CD14-positive monocyte (primary cell): Measurements from ENCODE around the gene DCTN1. TPM values are rescaled to one million over a fixed set of nuclear protein-coding genes. Genes with fewer than 3 reads are reported as not detected.

Experiments
- DNase-seq, 3 donors: peaks; one replicate each; pipeline ENCODE4 v3.0.0-alpha.2; 2011 to 2022
- H2AFZ ChIP-seq: 2 replicates; pipeline ENCODE4 v1.6.0; 2012; ENCODE audit warnings: mild to moderate bottlenecking, low read depth, low read length, inconsistent platforms; ENCODE audit not compliant: insufficient read depth, poor library complexity, severe bottlenecking
- H3K27ac ChIP-seq, 2 donors: 1 replicate in 1 of 2; 2 replicates in 1 of 2; pipeline ENCODE4 v1.5.1; 2012 to 2013; ENCODE audit warnings: low read length in 2 of 2, control low read depth in 1 of 2, inconsistent platforms in 1 of 2, low read depth in 1 of 2, mild to moderate bottlenecking in 1 of 2
- H3K27me3 ChIP-seq, 2 donors: one replicate each; pipeline versions ENCODE4 v1.6.0 to v1.6.1; 2011 to 2013; ENCODE audit warnings: low read length in 2 of 2; ENCODE audit not compliant: control insufficient read depth in 2 of 2, insufficient read depth in 2 of 2
- H3K36me3 ChIP-seq, 2 donors: replicated peaks in 1 of 2; 1 replicate in 1 of 2; 2 replicates in 1 of 2; pipeline versions ENCODE4 v1.5.1 to v1.6.1; 2012 to 2013; ENCODE audit warnings: low read length in 2 of 2, control low read depth in 1 of 2, inconsistent platforms in 1 of 2, mild to moderate bottlenecking in 1 of 2; ENCODE audit not compliant: insufficient read depth in 2 of 2, control insufficient read depth in 1 of 2
- H3K4me1 ChIP-seq, 2 donors: 1 replicate in 1 of 2; 2 replicates in 1 of 2; pipeline versions ENCODE4 v1.5.1 to v1.6.1; 2012 to 2013; ENCODE audit warnings: low read length in 2 of 2, control low read depth in 1 of 2, inconsistent platforms in 1 of 2, mild to moderate bottlenecking in 1 of 2, moderate library complexity in 1 of 2; ENCODE audit not compliant: insufficient read depth in 2 of 2, control insufficient read depth in 1 of 2
- H3K4me2 ChIP-seq: replicated peaks from 2 replicates; pipeline ENCODE3; 2012; ENCODE audit warnings: low read length, moderate library complexity, mild to moderate bottlenecking; ENCODE audit not compliant: poor library complexity, severe bottlenecking; ENCODE audit errors: extremely low read depth
- H3K4me3 ChIP-seq, 3 experiments: fragments of 200-600 bp in 1 of 3; sonication (generic) in 1 of 3; replicated peaks in 1 of 3; 1 replicate in 2 of 3; 2 replicates in 1 of 3; pipeline ENCODE4 v1.5.1; 2011 to 2013; ENCODE audit warnings: low read length in 3 of 3, mild to moderate bottlenecking in 3 of 3, control low read depth in 2 of 3, low read depth in 2 of 3, inconsistent platforms in 1 of 3, moderate library complexity in 1 of 3
- H3K79me2 ChIP-seq: 2 replicates; pipeline ENCODE4 v1.6.0; 2012; ENCODE audit warnings: mild to moderate bottlenecking, control low read depth, inconsistent platforms, low read length, moderate library complexity; ENCODE audit not compliant: insufficient read depth
- H3K9ac ChIP-seq: 2 replicates; pipeline ENCODE4 v1.6.0; 2017; ENCODE audit warnings: low read length, mild to moderate bottlenecking; ENCODE audit not compliant: insufficient read depth, poor library complexity, severe bottlenecking
- H3K9me3 ChIP-seq, 2 donors: replicated peaks in 1 of 2; 1 replicate in 1 of 2; 2 replicates in 1 of 2; pipeline versions ENCODE4 v1.5.1 to v1.6.1; 2012 to 2013; ENCODE audit warnings: low read length in 2 of 2, control low read depth in 1 of 2; ENCODE audit not compliant: control insufficient read depth in 1 of 2, insufficient read depth in 1 of 2
- H4K20me1 ChIP-seq: 2 replicates; pipeline ENCODE4 v1.6.0; 2012; ENCODE audit warnings: mild to moderate bottlenecking, low read length, control low read depth, moderate library complexity; ENCODE audit not compliant: insufficient read depth
- H3K27ac Mint-ChIP-seq, 7 donors: one replicate each; pipeline ENCODE4 v1.8.0; 2020; ENCODE audit warnings: mild to moderate bottlenecking in 7 of 7, mixed read lengths in 7 of 7, moderate library complexity in 6 of 7, inconsistent platforms in 2 of 7
- H3K27me3 Mint-ChIP-seq, 3 donors: one replicate each; pipeline ENCODE4 v1.8.0; 2021 to 2022; ENCODE audit warnings: low read depth in 3 of 3, mild to moderate bottlenecking in 3 of 3, mixed read lengths in 3 of 3, moderate library complexity in 3 of 3, inconsistent platforms in 1 of 3
- H3K36me3 Mint-ChIP-seq, 2 donors: one replicate each; pipeline ENCODE4 v1.8.0; 2020; ENCODE audit warnings: mixed read lengths in 2 of 2, inconsistent platforms in 1 of 2, mild to moderate bottlenecking in 1 of 2
- H3K4me1 Mint-ChIP-seq: one replicate; pipeline ENCODE4 v1.8.0; 2020; ENCODE audit warnings: mild to moderate bottlenecking, mixed read lengths
- H3K4me3 Mint-ChIP-seq, 2 donors: one replicate each; pipeline ENCODE4 v1.8.0; 2020; ENCODE audit warnings: mild to moderate bottlenecking in 2 of 2, mixed read lengths in 2 of 2, moderate library complexity in 1 of 2
- H3K9me3 Mint-ChIP-seq, 7 donors: one replicate each; pipeline ENCODE4 v1.8.0; 2020 to 2022; ENCODE audit warnings: mixed read lengths in 7 of 7, mild to moderate bottlenecking in 6 of 7, moderate library complexity in 6 of 7, inconsistent platforms in 2 of 7
- WGBS: methylation state at CpG from one replicate; pipeline ENCODE4 v1.1.5; 2013; ENCODE audit warnings: missing lambda C conversion rate; ENCODE audit not compliant: insufficient coverage; 5-methylcytosine and 5-hydroxymethylcytosine counted together
- intact Hi-C, 2 donors: fragments of 100-400 bp; cut with micrococcal nuclease; formaldehyde crosslinking; loops; one replicate each; pipeline versions ENCODE4 v1.15.0 to v1.15.1; 2023
- polyA plus RNA-seq, 3 donors: library from polyadenylated mRNA; depleted of rRNA in 1 of 3; unstranded in 2 of 3; stranded (reverse) in 1 of 3; fragments of 300-500 nt in 2 of 3; fragments of >200 nt in 1 of 3; fragmentation: Illumina TruSeq in 2 of 3; gene quantifications; 1 replicate in 2 of 3; 2 replicates in 1 of 3; pipeline ENCODE4 v1.2.3, GENCODE V29; 2012 to 2021
- TF ChIP-seq, protein P1 (sequence below): fragments of 200-600 bp; IDR thresholded peaks from one replicate; pipeline ENCODE4 v1.8.0; 2022; ENCODE audit warnings: antibody characterized with exemption, mild to moderate bottlenecking

Gene DCTN1
- polyA plus RNA-seq, 3 donors: 27.7 to 45.5 (median 45.5) TPM

DNA sequence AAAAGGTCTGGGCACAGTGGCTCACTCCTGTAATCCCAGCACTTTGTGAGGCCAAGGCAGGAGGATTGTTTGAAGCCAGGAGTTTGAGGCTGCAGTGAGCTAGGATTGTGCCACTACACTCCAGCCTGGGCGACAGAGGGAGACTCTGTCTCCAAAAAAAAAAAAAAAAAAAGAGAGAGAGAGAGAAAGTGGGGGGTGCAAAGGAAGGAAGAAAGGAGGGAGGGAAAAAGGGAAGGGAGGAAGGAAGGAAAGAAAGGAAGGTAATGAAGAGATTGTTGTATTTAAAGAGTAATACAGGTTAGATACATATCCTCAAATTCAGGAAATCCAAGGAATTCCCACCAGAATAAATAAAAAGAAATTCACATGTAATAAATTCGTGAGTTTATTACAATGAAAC is 21.8 kb upstream of the DCTN1 start:
- Mint-ChIP-seq H3K27me3 (peaks cover 3 to 9% (median 5%) of the 10 kb centered on the region in 3 donors), H3K4me1 (no peaks in the 10 kb centered on the region), H3K4me3 (no peak overlapping the region), H3K9me3 (peaks cover 0 to 4% (median 0%) of the 10 kb centered on the region in 7 donors), H3K27ac (peak overlapping the region in 1 of 7 donors; percentile 62), H3K36me3 (no peaks in the 10 kb centered on the region)
- H3K9ac ChIP-seq: no peak overlapping the region
- H3K4me1 ChIP-seq: no peaks in the 10 kb centered on the region
- H3K4me2 ChIP-seq: no peak overlapping the region
- no peaks in the 10 kb centered on the region for H3K36me3 ChIP-seq
- intact Hi-C loops: no loop called here
- no peaks in the 10 kb centered on the region for H3K79me2 ChIP-seq
- TF ChIP-seq, protein P1, sequence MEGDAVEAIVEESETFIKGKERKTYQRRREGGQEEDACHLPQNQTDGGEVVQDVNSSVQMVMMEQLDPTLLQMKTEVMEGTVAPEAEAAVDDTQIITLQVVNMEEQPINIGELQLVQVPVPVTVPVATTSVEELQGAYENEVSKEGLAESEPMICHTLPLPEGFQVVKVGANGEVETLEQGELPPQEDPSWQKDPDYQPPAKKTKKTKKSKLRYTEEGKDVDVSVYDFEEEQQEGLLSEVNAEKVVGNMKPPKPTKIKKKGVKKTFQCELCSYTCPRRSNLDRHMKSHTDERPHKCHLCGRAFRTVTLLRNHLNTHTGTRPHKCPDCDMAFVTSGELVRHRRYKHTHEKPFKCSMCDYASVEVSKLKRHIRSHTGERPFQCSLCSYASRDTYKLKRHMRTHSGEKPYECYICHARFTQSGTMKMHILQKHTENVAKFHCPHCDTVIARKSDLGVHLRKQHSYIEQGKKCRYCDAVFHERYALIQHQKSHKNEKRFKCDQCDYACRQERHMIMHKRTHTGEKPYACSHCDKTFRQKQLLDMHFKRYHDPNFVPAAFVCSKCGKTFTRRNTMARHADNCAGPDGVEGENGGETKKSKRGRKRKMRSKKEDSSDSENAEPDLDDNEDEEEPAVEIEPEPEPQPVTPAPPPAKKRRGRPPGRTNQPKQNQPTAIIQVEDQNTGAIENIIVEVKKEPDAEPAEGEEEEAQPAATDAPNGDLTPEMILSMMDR: no peak
- no peaks in the 10 kb centered on the region for H3K27me3 ChIP-seq
- H3K4me3 ChIP-seq: no peak overlapping the region
- no CpG with 5 or more reads among the region's 2 CpGs for WGBS
- H3K27ac ChIP-seq: no peak overlapping the region
- no peak for DNase-seq
- H2AFZ ChIP-seq: no peak overlapping the region
- H3K9me3 ChIP-seq: no peaks in the 10 kb centered on the region
- H4K20me1 ChIP-seq: no peaks in the 10 kb centered on the region

DNA sequence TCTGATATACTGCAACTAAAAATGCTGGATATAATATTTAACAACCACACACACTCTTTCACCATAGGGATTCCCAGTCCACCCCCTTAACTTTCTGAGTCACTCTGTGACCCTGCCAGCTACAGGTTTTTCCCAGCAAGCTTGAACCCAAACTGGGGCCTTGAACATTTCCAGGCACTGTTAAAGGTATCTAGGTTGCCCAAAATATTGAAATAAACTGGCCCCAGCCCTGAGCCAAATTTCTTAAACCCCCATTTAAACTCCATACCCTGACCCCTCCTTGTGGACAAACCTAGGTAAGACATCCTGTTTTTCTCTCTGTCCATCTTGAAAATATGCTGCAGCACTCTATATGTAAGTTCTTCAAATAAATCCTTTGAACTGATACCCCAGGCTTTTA is 19.7 kb upstream of the DCTN1 start:
- no peak overlapping the region for H3K4me2 ChIP-seq
- intact Hi-C loops: loop anchor here in 1 of 2 donors (10.0 kb wide), 2 partner anchors 145 to 575 kb away; partner anchors contain the start of gene STAMBP
- no peak overlapping the region for H3K27ac Mint-ChIP-seq

More for the DNA sequence above, 19.7 kb upstream of the DCTN1 start:
- Mint-ChIP-seq H3K4me3 (no peak overlapping the region), H3K9me3 (peaks cover 0 to 4% (median 0%) of the 10 kb centered on the region in 7 donors), H3K27me3 (peaks cover 2 to 5% (median 5%) of the 10 kb centered on the region in 3 donors), H3K36me3 (no peaks in the 10 kb centered on the region), H3K4me1 (no peaks in the 10 kb centered on the region)
- H3K9ac ChIP-seq: no peak overlapping the region
- H3K79me2 ChIP-seq: no peaks in the 10 kb centered on the region
- DNase-seq: peak in 2 of 3 donors; percentile 25 to 36
- no peaks in the 10 kb centered on the region for H3K27me3 ChIP-seq
- TF ChIP-seq, protein P1: peak; percentile 78
- H4K20me1 ChIP-seq: no peaks in the 10 kb centered on the region
- H2AFZ ChIP-seq: peak overlapping the region; percentile 33
- H3K4me3 ChIP-seq: no peak overlapping the region
- no peak overlapping the region for H3K27ac ChIP-seq
- no peaks in the 10 kb centered on the region for H3K9me3 ChIP-seq
- no peaks in the 10 kb centered on the region for H3K36me3 ChIP-seq
- H3K4me1 ChIP-seq: no peaks in the 10 kb centered on the region
